DMS114 treated with DMSO at 0.1 percent for 48 hours (cell line): ENCODE data around the gene BARX2.

ENCODE experiments used
- DNase-seq: peaks from one replicate; lab custom pipeline; 2025; ENCODE audit not compliant: unreplicated experiment; lab: John Stamatoyannopoulos, UW

The BARX2 gene

DNA sequence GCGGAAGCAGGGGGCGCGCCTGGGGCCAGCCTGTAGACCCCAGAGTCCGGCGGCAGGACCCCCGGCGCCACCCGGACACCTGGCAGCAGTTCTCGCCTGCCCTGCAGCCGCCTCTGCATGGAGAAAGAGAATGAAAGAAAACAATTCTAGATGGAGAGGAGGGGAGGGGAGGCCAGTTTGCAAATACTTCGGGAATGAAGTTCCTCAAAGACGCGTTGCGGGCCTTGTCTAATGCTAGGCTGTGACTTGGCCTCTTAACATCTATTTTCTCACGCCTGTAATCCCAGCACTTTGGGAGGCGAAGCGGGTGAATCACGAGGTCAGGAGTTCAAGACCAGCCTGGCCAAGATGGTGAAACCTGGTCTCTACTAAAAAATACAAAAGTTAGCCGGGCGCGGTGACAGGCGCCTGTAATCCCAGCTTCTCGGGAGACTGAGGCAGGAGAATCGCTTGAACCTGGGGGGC, 2.1 kb upstream of the BARX2 start:
- DNase-seq = no peak

DNA sequence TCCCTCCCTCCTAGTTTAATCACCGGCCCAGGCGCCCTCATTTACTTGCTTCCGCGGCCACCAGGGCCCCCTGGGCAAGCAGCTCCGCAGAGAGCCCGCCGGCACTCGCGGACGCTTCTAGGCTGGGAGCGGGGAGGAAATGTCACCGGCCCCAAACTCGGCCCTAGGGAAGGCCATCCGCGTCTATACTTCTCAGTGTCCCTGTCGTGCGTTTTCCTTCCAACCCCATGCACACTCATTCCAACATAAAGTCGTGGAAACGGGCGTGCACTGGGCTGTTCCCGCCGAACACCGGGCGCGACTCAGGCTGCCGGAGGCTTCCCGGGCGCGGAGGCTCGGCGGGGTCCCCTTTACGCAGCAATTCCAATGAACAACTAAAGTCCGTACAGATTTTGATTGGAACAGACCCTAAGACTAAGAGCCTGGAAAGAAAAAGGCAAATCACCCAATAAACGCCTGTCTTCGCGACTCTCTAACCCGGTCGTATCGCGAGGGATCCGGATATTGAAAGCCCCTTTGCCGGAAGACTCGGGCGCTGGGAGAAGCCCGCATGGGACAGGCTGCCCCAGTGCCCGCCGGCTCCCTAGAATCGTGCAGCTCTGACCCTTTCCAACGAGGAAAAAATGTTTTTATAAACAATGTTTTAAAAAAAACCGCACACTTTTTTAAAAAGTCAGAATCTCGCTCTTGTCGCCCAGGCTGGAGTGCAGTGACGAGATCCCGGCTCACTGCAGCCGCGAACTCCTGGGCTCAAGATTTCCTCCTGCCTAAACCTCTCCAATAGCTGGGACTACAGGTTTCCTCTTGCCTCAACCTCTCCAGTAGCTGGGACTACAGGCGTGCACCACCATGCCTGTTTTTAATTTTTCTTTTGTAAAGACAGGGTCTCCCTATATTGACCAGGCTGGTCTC, 1.3 kb upstream of the BARX2 start:
- DNase-seq = no peak

DNA sequence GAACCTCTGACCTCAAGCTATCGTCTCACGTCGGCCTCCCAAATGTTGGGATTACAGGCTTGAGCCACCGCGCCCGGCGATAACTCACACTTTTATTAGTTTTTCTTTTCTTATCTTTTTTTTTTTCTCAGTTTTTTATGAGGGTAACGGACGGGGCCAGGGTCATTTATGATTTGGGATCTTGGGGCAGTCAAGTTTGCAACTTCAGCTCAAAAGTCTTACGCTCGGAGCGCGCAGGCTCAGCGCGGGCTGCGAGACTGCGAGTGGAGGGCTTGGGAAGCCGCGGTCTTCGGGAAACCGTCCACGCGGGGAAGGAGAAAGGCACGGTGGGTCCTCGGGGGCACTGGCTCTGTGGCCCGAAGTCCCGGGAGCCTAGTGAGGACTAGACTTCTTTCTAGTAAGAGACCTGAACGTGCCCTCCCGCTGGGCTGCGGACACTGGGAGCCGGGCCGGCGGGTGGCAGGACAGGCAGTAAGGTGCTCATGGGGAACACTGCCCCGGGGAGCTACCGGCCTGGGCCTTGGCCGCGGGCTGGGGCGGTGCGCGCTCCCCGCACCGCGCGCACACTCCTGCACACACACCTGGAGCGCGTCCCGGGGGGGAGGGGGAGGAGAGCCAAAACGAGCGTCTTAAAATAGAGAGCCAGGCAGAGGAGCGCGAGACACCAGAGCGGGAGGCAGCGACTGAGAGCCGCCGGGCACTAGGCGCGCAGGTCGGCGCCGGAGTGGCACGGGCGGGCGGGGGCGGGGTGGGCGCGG, 476 bp upstream of the BARX2 start:
- no peak for DNase-seq

- DNase-seq = no peak
Observed at GRCh38 chr11:129376658-129377341, 1.2 kb downstream of the BARX2 start.

- DNase-seq = no peak
Observed at GRCh38 chr11:129377739-129378138, 2.1 kb downstream of the BARX2 start.

- DNase-seq = no peak
Observed at GRCh38 chr11:129380413-129380812, 4.8 kb downstream of the BARX2 start.

DNA sequence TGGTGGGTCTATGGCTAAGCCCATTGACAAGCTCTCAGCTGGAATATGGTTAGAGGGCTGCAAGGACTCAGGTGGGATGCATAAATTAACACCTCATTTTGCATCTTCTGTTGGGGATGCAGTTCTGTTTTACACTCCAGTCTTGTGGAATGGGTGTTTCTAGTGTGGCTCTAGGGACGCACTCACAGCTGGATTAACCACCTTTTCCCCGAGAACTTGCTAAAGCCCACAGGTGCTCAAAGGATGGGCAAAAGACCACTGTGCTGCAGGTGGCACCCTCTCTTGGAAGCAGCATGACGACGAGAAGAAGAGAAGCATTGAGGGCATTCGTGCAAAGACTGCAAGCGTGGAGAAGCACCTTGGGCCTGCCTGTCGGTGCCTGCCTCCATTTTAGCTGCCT, 6.9 kb downstream of the BARX2 start:
- no peak for DNase-seq

DNA sequence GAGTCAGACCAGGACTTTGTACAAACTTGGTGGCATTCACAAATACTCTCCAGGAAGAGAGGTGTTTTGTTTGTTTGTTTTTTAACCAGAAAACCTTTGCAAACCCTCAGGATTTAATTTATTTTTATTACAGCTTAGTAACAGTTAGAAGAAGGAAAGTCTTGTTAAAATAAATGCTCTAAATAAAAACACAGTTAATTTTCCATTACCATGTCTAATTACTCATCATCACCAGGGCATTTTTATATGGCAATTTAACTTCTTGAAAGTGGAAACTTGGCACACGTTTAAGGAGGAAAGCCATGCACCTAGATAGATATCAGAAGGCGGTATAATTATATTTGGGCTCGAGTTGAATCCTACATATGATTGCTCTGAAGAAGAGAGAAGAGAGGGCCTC, 7.4 kb downstream of the BARX2 start:
- no peak for DNase-seq

GRCh38 chr11:129383502-129383901, 7.9 kb downstream of the BARX2 start:
- no peak for DNase-seq

- no peak for DNase-seq
Observed at GRCh38 chr11:129384415-129384814, 8.8 kb downstream of the BARX2 start.

GRCh38 chr11:129385801-129386200, 10.2 kb downstream of the BARX2 start:
- DNase-seq = no peak

DNA sequence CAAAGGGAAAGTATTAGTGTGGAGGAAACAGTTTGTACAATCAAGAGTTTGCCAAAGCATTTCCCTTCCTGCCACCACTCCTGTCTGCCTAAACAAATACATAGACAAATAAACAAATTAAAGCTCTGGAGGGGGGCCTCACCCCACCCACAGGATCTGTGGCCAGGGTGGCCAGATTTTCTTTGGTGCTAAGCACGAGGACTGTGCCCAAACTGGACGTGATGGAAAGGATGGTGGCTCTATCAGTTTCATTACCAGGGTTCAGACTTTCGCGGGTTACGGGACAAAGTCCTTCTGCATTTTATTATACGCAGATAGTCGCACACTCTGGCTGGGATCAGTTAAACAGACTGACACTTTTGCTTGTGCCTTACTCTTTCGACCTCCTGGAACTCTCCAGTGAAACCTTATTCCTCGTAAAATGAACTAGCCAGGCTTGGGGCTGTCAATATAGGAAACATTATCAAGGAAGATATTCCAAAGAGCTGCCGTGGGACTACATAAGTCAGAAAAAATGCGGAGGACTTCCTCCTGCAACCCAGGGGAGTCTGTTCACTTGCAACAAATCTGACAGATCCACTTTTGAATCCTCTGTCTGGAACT, 11.2 kb downstream of the BARX2 start:
- DNase-seq = no peak

DNA sequence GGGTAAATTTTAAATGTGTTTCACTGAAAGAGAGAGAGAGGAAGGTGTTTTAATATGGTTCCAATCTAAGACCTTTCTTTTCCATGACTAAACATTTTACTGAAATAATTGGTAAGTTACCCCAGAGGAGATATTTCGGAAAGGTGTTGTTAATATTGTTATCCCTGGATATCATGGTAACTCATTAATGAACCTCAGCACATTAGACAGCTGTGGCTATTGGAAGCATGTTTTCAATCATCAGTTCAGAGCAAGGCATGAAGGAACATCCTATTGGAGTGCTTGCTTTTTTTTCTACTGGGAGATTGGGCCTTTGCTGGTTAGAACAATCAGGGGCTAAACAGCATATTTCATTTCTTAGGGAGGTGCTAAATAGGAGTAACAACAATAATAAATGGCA, 11.8 kb downstream of the BARX2 start:
- DNase-seq = no peak

- DNase-seq = no peak
Observed at GRCh38 chr11:129388824-129389223, 13.2 kb downstream of the BARX2 start.

DNA sequence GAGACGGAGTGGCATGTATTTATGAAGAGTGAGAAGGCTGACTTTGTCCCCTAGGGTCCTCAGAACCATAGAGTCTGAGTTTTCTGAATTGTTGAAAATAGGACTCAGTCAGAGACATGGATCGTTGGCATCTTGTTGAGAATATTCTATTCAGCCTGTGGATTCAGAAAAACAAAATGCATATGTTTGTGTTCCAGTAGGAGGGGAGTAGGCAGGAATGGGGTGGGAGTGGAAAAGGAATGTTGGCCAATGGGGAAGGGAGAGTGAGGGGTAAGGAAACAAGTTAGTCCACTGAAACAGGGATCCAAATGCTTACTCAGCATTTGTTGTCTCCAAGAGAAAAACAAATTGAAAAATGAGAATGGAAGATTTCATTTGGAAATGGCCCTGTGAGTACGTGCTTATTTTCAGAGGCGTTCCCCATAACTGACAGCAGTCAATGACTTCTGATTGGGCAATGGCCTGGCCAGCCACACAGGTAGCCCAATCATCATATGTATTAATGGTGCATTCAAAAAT, 14.7 kb downstream of the BARX2 start:
- no peak for DNase-seq

DNA sequence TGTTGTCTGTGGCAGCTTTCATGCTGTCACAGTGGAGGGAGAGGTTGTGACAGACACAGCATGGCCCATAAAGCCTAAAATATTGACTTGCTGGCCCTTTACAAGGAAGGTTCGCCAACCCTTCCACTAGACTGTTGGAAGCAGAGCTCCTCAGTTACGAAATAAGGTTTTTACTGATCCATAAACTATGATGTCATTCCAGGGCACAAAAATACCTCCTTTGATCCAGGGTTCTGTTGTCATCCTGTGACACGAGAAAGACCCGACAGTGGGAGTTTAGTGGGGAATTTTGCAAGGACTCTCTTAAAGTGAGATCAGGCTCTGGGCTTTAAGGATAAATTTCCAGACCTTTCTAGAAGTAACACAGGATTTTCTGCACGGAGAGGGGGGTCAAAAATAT, 15.7 kb downstream of the BARX2 start:
- DNase-seq = no peak

- no peak for DNase-seq
Observed at GRCh38 chr11:129391821-129392220, 16.2 kb downstream of the BARX2 start.

GRCh38 chr11:129392995-129393394, 17.3 kb downstream of the BARX2 start:
- no peak for DNase-seq

- no peak for DNase-seq
Observed at GRCh38 chr11:129394709-129395108, 19.1 kb downstream of the BARX2 start.

DNA sequence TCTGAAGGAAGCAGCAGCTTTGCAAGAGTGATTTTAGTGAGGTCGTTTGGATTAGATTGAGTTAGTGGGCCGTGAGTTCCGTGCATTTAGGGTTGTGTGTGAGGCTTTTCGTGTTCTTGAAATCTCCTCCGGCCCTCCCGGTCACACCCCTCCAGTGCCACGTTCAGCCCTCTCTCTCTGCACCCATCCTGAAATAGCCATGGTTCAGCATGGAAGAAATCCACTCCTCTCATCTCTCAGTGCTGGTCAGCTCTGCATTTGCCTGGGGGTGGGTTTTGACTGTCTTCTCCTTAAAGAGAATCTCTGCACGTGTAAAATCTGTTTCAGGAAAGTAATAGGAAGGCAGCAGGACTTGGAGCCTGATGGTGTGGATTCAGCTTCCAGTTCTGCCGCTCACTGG, 19.8 kb downstream of the BARX2 start:
- no peak for DNase-seq

DNA sequence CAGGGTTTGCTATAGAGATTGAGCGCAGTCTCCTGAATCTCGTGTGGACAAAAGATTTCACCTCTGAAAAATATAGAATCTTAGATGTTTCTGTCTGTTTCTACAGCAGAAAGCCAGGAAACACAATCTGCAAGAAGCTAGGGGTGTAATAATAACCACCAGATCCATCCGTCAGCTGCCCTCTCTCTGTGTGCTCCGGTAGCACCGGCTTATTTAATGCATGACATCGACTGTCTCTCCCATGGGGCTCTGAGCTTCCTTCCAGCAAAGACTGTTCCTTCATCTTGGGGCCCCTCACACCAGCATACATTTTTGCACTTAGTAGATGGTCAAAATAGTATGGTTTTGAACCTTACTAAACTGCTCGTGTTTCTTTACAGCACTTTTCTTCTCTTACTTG, 20.2 kb downstream of the BARX2 start:
- no peak for DNase-seq
